ENCODE measurements around the gene MYADML2.

Gene MYADML2

DNA sequence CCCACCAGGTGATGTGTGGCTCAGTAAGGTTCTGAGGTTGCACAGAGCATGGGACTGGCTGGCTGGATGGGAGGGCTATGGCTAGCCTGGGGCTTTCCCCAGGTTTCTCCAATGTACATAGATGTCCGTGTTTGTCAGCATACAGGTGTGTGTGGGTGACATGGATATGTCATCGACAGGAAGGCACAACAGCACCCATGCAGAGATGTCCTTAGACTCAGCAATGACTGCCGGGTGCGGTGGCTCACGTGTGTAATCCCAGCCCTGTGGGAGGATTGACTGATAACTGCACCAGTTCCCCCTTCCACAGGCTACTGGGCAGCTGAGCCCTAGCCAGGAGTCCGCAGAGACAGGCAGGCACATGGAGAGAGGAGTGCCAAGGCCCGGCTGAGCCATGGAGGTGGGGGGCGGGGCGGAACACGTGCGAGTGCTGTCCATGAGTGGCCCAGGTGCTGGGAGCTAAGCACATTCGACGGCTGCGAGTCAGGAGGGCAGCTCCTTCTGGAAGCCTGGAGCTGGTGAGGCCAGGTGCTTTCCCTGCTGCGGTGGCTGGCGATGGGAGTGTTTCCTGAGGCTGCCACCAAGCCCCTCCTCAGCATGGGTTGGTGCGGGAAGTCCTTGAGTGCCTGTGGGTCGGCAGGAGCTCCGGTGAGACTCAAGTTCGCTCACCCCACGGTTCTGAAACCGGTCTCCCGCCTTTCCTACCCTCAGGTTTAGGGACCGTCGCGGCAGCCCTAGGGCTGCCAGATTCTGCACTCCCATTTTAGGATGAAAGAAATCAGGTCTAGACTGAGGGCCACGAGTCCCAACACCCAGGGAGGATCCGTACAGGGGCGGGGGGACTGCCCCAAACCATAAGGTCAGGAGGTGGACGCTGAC lies 29.5 kb upstream of the MYADML2 start:
- TF ChIP-seq TAF1 (IDR thresholded peaks at IDR 0.05; ENCODE audit: borderline replicate concordance, insufficient read depth, low read length) (no peak), SIN3A (IDR thresholded peaks at IDR 0.05; ENCODE audit: borderline replicate concordance, insufficient read depth, low read length) (no peak), POLR2AphosphoS5 (IDR thresholded peaks at IDR 0.05; ENCODE audit: low read depth, low read length) (no peak)
- TF ChIP-seq, protein P1, sequence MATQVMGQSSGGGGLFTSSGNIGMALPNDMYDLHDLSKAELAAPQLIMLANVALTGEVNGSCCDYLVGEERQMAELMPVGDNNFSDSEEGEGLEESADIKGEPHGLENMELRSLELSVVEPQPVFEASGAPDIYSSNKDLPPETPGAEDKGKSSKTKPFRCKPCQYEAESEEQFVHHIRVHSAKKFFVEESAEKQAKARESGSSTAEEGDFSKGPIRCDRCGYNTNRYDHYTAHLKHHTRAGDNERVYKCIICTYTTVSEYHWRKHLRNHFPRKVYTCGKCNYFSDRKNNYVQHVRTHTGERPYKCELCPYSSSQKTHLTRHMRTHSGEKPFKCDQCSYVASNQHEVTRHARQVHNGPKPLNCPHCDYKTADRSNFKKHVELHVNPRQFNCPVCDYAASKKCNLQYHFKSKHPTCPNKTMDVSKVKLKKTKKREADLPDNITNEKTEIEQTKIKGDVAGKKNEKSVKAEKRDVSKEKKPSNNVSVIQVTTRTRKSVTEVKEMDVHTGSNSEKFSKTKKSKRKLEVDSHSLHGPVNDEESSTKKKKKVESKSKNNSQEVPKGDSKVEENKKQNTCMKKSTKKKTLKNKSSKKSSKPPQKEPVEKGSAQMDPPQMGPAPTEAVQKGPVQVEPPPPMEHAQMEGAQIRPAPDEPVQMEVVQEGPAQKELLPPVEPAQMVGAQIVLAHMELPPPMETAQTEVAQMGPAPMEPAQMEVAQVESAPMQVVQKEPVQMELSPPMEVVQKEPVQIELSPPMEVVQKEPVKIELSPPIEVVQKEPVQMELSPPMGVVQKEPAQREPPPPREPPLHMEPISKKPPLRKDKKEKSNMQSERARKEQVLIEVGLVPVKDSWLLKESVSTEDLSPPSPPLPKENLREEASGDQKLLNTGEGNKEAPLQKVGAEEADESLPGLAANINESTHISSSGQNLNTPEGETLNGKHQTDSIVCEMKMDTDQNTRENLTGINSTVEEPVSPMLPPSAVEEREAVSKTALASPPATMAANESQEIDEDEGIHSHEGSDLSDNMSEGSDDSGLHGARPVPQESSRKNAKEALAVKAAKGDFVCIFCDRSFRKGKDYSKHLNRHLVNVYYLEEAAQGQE (IDR thresholded peaks at IDR 0.05; ENCODE audit: insufficient read depth in 1 of 2, low read depth in 2 of 2, low read length in 2 of 2), result no peak

DNA sequence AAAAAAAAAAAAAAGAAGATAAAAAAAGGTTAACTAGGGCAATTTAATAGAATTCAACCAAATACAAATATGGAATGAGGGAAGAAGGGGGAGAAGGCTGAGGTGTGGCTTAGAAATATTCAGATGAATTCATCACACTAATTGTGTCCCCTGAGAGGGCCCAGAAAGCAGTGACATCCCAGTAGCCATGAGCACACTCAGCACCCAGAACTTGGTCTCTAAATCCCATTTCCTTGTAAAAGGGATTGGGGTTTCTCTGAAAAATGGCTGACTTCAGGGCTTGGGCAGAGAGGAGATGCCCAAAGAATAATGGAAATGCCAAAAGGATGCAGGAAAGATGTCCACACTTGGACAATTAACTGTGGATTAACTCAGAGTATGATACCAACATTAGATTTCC lies 26.4 kb upstream of the MYADML2 start:
- TF ChIP-seq POLR2AphosphoS5 (IDR thresholded peaks at IDR 0.05; ENCODE audit: low read depth, low read length) (no peak), SIN3A (IDR thresholded peaks at IDR 0.05; ENCODE audit: borderline replicate concordance, insufficient read depth, low read length) (no peak), FOXP2 (optimal IDR thresholded peaks at IDR 0.05; ENCODE audit: borderline replicate concordance, extremely low read depth, extremely low read length, insufficient read depth) (no peak), TAF1 (IDR thresholded peaks at IDR 0.05; ENCODE audit: borderline replicate concordance, insufficient read depth, low read length) (no peak)
- TF ChIP-seq, protein P1 (IDR thresholded peaks at IDR 0.05; ENCODE audit: insufficient read depth in 1 of 2, low read depth in 2 of 2, low read length in 2 of 2), result no peak

- TF ChIP-seq POLR2AphosphoS5 (IDR thresholded peaks at IDR 0.05; ENCODE audit: low read depth, low read length) (no peak), SIN3A (IDR thresholded peaks at IDR 0.05; ENCODE audit: borderline replicate concordance, insufficient read depth, low read length) (no peak), FOXP2 (optimal IDR thresholded peaks at IDR 0.05; ENCODE audit: borderline replicate concordance, extremely low read depth, extremely low read length, insufficient read depth) (no peak)
Observed at GRCh38 chr17:81968850-81969812, 22.1 kb upstream of the MYADML2 start.

GRCh38 chr17:81968396-81968745 lies 21.3 kb upstream of the MYADML2 start:
- TF ChIP-seq, protein P1 (IDR thresholded peaks at IDR 0.05; ENCODE audit: insufficient read depth in 1 of 2, low read depth in 2 of 2, low read length in 2 of 2), result no peak
- TF ChIP-seq SIN3A (IDR thresholded peaks at IDR 0.05; ENCODE audit: borderline replicate concordance, insufficient read depth, low read length), result no peak
- no peak for TF ChIP-seq POLR2AphosphoS5 (IDR thresholded peaks at IDR 0.05; ENCODE audit: low read depth, low read length)
- TF ChIP-seq FOXP2 (optimal IDR thresholded peaks at IDR 0.05; ENCODE audit: borderline replicate concordance, extremely low read depth, extremely low read length, insufficient read depth), result no peak
- TF ChIP-seq TAF1 (IDR thresholded peaks at IDR 0.05; ENCODE audit: borderline replicate concordance, insufficient read depth, low read length), result no peak

GRCh38 chr17:81967533-81968395 lies 20.7 kb upstream of the MYADML2 start:
- no peak for TF ChIP-seq TAF1 (IDR thresholded peaks at IDR 0.05; ENCODE audit: borderline replicate concordance, insufficient read depth, low read length)
- TF ChIP-seq POLR2AphosphoS5 (IDR thresholded peaks at IDR 0.05; ENCODE audit: low read depth, low read length), result no peak
- TF ChIP-seq, protein P1 (IDR thresholded peaks at IDR 0.05; ENCODE audit: insufficient read depth in 1 of 2, low read depth in 2 of 2, low read length in 2 of 2), result no peak
- no peak for TF ChIP-seq SIN3A (IDR thresholded peaks at IDR 0.05; ENCODE audit: borderline replicate concordance, insufficient read depth, low read length)
- no peak for TF ChIP-seq FOXP2 (optimal IDR thresholded peaks at IDR 0.05; ENCODE audit: borderline replicate concordance, extremely low read depth, extremely low read length, insufficient read depth)

Data from PFSK-1 (cell line).